Islet of Langerhans (tissue), 1 donor: ENCODE data around the gene FRA10AC1.
A peak's percentile ranks its signal among the peaks of the same experiment; 100 is the strongest.
"Not testable (repeated sequence)": the region's sequence is repeated elsewhere in the genome, so short reads cannot be mapped to it uniquely, and the experiment has no call there.

Experiments used
- FAIRE-seq: peaks from one replicate; lab custom pipeline; 2011; peaks lifted over from hg19 to GRCh38; lab: Jason Lieb, UNC

The FRA10AC1 gene

GRCh38 chr10:93703066-93703465, 674 bp upstream of the FRA10AC1 start:
- FAIRE-seq: peak; percentile 33

DNA sequence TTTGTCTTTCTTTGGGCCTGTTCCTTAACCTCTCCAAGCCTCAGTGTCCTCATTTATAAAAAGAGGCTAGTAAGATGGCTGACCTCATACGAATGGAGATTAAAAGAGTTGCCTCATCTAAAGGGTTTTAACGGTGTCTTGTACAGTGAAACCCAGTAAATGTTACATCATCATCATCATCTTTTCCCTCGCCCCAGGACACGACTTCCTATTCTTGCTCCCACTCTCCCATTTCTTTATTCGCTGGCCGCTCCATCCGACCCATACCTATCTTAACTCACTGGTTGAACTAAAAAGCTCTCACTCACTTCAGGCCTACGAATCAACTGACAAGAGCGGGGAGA, 554 bp downstream of the FRA10AC1 start:
- FAIRE-seq: peak; percentile 82

- FAIRE-seq: no peak
These were observed 5.2 kb downstream of the FRA10AC1 start for GRCh38 chr10:93697207-93697606.

- not testable (repeated sequence) for FAIRE-seq
These were observed 5.8 kb downstream of the FRA10AC1 start for GRCh38 chr10:93696582-93696981.

- no peak for FAIRE-seq
These were observed 6.7 kb downstream of the FRA10AC1 start for GRCh38 chr10:93695740-93696139.

DNA sequence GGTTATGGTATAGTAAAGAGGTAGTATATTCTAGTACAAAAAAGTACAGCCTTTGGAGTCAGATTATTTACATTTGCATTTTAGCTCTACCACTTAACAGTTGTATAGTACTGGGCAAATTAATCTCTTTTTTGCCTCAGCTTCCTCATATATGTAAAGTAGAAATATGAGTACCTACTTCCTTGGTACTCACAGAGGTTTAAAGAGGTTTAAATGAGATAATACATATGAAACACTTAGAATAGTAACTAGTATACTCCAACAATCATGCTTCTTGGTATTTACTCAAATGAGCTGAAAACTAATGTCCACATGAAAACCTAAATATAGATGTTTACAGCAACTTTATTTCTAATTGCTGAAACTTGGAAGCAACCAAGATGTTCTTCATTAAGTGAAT, 14.7 kb downstream of the FRA10AC1 start:
- FAIRE-seq: peak; percentile 33

GRCh38 chr10:93680412-93681047, 21.9 kb downstream of the FRA10AC1 start:
- peak; percentile 99 for FAIRE-seq

DNA sequence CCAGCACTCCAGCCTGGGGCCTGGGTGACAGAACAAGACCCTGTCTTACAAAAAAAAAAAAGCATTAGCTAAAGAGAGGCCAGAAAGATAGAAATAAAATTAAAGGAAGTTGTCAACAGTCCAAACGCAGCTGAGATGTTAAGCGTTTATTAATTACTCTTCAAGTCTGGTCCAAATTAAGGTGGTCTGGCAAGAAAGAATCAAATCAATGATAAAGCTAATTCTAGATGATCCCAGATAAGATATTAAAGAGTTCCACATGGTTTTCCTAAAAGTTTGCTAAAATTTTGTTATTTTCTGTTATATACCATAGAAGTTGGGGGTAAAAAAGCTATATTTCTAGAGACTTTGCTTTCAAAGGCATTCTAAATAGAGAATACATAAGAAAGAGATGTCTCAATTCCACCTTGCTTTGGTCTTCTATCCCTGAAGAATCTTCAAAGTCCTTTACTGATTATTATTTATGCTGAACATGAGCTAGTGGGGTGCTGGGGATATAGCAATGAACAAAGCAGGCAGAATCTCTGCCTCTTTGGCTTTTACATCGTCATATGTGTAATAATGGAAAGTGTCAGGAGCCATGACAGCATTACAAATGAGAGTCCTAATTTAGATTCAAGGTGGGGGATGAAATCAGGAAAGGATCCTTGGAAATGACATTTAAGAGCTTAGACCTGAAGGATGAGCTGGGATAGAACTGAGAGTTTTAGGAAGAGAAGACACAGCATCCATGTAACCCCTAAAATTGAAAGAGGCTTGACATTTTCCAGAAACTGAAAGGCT, 23.4 kb downstream of the FRA10AC1 start:
- no peak for FAIRE-seq

- FAIRE-seq: no peak
These were observed 24.0 kb downstream of the FRA10AC1 start for GRCh38 chr10:93678386-93678785.

DNA sequence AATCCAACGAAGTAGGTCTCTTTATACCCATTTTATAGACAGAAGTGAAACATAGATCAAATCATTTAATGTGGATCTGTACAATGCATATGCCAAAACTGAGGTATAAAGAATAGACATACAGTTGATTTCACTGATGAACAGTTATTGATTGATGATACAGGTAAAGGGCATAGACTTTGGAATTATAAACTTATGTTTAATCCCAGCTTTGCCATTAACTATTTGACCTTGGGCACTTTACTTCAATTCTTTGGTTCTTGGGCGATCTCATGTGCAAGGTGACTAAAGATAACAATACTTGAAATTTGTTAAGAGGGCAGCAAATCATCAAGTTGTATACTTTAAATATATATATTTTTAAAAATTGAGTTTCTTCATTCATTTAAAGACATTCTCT, 28.6 kb downstream of the FRA10AC1 start:
- no peak for FAIRE-seq

GRCh38 chr10:93672890-93673289, 29.5 kb downstream of the FRA10AC1 start:
- no peak for FAIRE-seq

DNA sequence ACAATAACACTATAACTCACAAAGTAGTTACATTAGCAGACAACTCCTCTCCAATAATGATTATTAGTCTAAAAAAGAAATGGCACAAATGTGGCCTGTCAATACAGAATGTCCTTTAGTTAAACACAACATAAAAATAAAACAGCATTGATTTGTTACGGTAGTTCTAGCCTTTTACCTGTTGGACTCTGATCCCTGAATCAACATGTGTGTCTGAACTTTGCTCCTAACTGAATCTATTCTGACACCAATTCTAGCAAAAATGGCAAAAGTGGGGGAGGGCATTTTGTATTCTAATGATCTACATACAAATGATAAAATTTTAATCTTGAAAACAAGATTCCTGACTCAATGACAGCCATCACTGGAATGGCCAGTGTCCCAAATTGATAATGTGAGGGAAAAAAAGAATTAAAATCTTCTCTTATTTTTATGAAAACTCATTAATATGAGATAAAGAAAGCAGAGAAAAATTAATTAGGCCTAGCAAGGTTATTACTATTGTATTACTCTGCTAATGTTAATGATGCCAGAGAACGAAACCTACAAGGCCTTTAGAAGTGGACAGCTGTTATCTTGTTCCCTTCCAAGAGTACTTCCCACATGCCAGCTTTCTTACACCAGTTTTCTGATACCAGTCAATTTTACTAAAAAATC, 30.2 kb downstream of the FRA10AC1 start:
- FAIRE-seq: no peak

GRCh38 chr10:93671042-93671441, 31.4 kb downstream of the FRA10AC1 start:
- FAIRE-seq: no peak

- FAIRE-seq: no peak
These were observed 32.0 kb downstream of the FRA10AC1 start for GRCh38 chr10:93670372-93670771.

DNA sequence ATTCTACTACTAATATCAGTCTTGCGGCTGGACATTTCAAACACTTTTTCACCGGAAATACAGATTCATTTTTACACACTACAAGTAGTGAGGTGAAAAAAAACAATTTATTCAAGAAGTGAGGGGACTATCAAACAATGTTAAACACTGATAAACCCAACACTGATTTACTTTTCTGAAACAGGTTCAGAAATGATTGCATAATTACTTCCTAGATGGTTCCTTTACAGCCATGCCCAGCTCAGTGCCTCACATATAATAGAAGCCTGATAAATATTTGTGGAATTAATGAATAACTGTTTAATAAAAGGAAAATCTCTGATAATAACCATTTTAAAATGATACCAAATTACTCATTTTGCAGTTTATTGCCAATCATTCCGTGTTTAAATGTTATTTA, 34.6 kb downstream of the FRA10AC1 start:
- FAIRE-seq: no peak

GRCh38 chr10:93666030-93666429, 36.4 kb downstream of the FRA10AC1 start:
- no peak for FAIRE-seq

- no peak for FAIRE-seq
These were observed 44.6 kb downstream of the FRA10AC1 start for GRCh38 chr10:93657757-93658156.

GRCh38 chr10:93656155-93656554, 46.2 kb downstream of the FRA10AC1 start:
- FAIRE-seq: no peak

- no peak for FAIRE-seq
These were observed 48.2 kb downstream of the FRA10AC1 start for GRCh38 chr10:93654201-93654600.

GRCh38 chr10:93652857-93653256, 49.5 kb downstream of the FRA10AC1 start:
- no peak for FAIRE-seq

DNA sequence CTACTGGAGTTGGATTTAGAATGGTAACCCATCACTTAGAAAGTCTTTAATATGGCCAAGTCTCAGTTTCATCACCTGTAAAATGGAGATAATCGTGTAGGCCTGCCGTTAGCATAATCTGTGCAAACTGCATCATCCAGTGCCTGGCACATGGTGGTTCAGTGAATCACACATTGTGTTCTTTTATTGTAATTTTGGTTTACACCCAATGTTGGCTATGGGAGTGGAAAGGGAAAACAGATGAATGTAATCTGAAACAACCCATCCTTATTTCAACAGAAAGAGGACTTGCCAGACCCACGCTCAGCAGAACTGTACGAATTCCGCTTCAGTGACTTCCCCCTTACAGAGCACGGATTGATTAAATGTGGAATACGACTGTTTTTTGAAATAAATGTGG, 62.6 kb downstream of the FRA10AC1 start:
- no peak for FAIRE-seq

GRCh38 chr10:93630625-93631557, 71.5 kb downstream of the FRA10AC1 start:
- FAIRE-seq: no peak
